NCI-H2107 (cell line): ENCODE measurements around the gene DACT2.
"Not testable (repeated sequence)": the region's sequence is repeated elsewhere in the genome, so short reads cannot be mapped to it uniquely, and the experiment has no call there.

Source experiments
- DNase-seq: peaks from one replicate; lab custom pipeline; 2025; lab: John Stamatoyannopoulos, UW

DACT2 gene

DNA sequence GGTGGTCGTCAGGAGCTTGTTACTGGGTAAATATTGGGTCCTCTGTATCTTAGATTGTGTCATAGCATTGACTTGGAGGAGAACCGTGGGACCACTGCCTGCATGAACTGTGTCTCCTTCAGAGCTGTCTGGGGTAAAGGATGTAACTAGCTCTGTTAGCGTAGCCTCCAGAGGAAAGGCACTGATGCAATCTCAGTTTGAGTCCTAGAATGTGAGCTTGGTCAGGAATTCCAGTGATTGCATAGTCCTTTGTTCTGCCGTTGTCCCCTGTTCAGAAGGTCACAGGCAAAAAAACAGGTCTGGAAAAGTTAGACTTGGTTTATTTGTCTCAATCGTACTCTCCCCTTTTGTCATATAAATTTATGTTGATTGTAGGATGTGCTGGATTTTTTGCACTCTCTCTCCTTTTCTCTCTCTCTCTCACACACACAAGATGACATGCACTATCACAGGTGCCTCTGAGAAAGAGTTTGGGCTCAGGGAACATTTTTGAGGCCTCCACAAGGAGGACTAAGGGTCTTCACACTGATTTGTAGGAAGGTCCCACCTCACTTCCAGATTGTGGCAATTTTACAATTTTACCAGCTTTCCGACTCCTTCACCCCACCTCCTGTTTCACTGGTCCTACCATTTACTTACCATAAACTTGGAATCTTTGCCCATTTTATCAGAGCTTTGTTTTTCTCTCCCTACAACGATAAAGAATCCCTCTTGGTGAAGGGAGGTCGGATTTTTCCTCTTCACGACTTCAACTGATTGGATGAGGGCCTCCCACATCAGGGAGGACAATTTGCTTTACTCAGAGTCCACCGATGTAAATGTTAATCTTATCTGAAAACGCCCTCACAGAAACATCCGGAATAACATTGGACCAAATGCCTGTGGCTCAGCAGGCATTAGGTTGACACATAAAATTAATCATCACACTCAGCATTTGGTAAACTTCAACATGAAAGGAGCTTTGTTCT, 7.0 kb upstream of the DACT2 start:
- DNase-seq = no peak

DNA sequence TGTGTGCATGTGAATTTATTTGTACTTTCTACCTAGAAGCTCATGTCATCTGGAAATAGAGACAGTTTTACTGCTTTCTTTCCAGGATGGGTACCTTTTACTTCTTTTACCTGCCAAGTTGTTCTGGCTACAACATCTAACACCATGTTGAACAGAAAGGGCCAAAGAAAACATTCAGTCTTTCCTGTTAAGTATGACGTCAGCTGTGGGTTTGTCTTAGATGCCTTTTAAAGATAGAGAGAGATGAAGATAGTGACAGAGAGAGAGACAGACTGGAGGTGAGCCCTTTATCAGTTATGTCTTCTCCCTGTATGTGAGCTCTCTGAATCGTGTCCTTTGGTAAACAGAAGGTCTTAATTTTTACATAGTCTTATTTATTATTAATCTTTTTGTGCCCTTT, 3.4 kb upstream of the DACT2 start:
- no peak for DNase-seq

DNA sequence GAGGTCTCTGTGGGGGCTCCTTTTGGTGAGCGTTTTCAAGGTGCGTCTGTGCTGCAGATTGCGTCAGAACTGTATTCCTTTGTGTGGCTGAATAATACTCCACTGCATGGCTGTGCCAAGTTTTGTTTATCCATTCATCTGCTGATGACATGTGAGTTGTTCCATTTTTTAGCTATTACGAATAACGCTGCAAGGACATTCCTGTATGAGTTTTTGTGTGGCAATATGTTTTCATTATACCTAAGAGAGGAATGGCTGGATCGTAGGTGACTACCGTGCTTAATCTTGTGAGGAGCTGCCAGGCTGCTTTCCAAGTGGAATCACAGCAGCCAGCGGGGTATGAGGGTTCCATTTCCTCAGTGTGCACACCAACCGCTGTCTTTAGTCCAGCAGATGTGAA, 1.1 kb upstream of the DACT2 start:
- no peak for DNase-seq

DNA sequence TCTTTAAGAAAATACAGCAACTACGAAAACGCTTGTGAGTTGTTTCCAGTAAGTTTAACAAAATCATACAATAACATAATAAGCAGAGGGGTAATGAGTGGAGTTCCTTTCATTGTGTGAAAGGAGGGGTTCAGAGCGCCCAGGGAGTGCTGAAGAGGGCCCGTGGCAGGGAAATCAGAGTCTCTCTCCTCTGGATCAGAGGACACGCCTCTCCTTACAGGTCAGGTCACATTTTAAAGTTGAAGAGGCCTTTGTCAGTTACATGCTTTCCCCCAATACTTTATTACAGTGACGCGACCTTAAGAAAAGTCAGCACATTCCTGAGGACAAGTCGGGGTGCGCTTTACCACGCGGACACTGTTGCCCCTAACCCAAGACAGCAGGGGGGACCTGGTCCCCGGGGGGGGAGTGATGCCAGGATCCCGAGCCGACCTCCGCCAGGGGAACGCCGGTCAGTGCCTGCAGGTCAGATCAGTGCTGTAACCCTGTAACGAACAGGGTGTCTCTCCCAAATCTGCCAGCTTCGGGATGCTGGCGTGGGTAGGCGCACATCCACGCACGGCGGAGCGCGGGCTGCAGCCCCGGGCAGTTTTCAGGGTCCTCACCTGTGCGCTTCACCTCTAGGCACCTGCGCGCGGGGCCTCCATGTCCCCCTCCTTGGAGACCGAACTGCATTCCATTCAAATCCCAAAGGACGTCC, 848 bp downstream of the DACT2 start:
- DNase-seq = no peak

DNA sequence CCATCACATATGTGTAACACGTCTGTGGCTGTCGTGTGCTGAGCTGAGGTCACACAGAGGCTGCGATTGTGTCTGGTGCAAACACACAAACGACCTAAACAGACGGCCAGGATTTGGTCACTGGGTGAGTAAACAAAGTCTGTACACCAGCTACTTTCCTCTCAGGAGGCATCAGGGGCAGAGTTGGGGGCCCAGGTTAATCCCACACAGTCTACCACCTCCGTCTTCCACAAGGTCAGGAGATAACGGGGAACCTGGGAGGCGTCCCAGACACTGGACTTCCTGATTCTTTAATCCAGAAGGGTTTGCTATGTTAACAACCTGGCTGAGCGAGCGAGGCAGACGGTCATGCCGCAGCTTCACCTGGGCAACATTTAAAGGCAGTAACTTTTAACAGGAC, 1.5 kb downstream of the DACT2 start:
- no peak for DNase-seq

DNA sequence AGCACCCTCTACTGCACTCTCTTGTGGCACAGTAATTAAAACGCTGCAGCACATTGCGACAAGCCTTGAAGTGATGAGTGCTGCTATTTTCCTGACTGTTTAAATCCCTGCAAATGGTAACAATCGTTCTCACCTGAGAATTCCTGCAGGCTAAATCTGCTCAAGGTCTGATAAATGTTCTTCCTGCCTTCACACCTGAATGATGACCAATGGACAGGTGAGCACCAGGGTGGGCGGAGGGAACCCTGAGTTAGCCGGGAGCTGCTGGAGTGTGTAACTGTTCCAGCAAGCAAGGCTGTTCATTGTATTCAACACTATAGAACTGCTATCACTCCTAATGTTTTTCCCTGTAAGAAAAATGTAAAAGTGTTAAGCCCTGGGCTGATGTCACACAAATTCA, 4.0 kb downstream of the DACT2 start:
- DNase-seq = no peak

DNA sequence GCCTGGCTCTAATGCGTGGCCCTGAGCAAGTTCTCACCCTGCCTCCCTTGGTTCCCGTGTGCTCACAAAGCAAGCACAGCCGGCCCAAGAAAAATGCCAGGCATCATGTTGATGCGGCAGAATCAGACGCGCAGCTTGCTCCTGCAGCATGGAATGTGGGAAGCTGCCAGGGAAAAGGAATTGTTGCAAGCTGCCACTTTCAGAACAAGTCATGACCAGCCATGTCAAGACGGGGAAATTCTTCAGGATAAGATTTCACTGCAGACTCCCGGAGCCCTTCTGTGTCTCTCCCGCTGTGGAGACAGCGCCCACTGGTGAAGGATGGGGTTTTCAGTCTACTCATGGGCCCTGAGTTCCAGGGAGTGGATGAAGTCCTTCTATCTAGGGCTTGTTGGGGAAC, 4.6 kb downstream of the DACT2 start:
- no peak for DNase-seq

DNA sequence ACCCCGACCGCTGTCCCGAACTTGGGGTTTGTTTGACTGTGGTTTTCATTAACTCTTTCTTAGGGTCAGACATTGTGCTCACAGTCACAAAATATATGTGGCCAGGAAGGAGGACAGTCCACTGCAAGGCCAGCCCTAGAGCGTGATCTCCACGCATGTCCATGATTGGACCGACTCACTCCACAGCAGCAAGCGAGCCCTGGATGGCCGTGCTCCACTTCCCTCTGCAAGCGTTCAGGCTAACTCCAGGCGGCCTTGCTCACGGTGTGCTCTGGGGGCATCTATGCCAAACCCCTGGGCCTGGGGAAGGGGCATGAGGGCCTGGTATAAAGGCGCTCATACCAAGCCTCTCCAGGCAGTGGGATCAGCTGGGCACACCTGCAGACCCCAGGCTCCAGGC, 5.6 kb downstream of the DACT2 start:
- no peak for DNase-seq

DNA sequence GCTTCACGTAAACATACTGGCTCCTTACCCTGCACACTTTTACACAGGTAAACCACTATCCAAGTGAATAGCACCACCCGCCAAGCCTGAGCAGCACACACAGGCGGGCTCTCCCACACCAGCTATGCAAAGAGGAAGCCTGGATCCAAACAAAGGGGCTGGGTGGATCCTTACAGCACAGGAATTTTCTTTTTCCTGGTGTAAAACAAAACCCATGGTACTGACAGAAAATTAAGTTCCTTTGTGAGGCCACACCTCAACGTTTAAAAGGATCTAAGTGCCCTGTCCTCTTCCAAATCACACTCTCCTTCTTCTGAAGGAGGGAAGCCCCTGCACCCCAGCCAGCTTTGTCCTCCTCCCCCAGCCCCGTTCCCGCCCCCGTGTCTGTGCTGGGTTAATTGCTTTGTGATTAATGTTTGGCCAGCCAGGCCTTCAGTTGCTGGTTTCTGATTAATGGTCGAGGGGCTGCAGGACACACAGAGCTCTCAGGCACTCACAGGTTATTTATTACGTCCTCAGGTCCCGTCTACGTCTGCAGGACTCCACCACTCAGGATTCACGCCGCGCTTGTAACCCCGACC, 6.1 kb downstream of the DACT2 start:
- no peak for DNase-seq

DNA sequence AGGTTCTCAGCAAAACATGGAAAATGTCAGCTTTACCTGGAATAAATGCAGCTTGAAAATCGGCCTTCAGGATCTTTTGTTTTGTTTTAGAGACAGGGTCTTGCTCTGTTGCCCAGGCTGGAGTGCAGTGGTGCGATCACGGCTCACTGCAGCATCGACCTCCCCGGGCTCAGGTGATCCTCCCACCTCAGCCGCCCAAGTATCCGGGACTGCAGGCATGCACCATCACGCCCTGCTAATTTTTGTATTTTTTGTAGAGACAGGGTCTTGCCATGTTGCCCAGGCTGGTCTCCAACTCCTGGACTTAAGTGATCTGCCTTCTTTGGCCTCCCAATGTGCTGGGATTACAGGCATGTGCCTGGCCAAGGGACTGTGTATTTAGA, 7.5 kb downstream of the DACT2 start:
- not testable (repeated sequence) for DNase-seq

DNA sequence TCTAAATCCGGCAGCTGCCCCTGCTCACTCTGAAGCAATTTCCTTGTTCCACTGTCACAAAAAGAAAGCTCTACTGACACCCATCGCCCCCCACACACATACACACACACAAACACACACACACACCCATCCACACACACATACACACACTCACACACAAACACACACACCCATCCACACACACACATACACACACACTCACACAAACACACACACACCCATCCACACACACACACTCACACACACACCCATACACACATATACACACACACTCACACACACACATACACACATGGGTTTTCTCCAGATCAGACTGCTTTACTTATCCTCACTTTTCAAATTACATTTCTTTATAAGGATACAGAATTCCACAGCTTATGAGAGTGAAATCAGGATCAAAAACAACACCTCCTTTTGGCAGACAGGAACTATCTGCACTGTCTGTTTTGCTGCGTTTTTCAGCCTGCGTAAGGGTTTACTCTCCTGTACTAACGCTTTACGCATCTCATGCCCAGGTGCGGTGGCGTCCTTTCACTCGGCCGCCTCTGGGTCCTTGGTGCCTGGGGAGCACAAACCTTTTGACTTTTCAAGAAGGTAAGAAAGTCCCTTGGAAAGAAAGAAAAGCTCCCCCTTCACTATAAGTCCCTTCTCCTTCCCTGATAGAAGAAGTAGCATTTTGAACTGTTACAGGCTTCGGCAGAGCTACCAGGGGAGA, 8.0 kb downstream of the DACT2 start:
- DNase-seq = no peak

DNA sequence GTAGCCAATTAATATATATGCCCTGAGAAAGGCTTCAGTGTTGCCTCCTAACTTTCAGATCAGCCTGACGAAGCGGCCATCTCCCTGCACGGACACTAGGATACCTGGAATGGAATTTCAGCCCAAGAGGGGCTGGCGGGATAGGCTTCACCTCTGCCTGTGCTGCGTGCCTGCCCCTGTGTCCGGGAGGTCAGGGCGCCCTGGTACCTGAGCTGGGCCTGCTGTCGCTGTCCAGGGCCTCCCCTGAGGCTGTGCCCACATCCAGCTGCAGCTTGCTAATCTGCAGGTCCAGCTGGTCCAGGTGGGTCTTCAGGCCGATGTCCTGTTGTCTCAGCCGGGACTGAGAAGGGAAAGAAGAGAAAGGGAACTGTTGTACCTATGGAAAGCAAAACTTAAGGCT, 8.6 kb downstream of the DACT2 start:
- DNase-seq = no peak

DNA sequence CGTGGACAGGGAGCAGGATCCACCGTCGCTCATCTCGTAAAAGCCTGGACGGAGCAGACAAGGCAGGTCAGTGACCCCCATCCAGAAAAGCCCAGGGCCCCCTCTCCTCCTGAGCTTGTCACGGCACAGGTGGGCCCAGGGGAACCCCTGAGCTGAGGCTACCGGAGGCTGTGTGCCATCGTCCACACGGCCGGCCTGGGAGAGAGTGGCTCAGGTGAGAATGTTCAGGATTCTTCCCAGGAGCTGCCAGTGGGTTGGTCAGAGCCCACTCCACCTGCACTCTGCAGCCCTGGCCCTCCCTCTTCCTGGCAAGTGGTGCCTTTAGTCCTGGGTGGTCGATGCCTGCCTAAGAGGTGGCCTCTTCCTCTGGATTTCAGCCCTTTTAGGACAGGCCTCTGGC, 9.2 kb downstream of the DACT2 start:
- no peak for DNase-seq

DNA sequence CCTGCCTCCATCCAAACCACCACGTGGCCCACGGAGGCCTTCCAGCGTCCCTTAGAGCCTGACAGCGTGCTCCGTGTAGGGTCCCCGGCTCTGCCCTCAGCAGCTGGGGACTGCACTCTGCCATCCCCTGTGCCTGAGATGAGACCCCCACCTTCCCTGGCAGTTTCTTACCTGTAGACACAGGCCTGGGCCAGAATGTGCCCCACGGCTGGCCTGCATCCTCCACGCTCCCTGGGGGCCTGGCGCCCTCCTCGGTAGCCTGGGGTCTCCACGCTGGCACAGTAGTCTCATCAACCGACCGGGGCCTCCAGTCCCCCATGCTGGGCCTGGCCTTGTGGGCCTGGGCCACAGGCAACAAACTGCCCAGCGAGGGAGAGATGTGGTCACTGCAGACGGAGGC, 9.6 kb downstream of the DACT2 start:
- no peak for DNase-seq

DNA sequence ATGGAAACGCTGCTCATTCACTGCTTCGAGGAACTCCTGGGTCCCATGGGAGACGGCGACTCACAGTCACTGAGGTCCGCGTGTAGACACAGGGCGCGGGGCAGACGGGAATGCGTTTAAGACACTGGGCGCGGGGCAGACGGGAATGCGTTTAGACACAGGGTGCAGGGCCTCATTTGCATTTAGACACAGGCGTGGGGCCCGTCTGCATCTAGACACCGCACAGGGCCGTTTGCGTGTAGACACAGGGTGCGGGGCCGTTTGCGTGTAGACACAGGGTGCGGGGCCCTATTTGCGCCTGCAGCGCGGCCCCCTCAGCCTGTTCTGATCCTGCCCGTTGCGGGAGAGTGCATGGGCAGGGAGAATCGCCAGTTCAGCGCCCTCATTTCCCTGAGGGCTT, 10.4 kb downstream of the DACT2 start:
- DNase-seq = no peak

DNA sequence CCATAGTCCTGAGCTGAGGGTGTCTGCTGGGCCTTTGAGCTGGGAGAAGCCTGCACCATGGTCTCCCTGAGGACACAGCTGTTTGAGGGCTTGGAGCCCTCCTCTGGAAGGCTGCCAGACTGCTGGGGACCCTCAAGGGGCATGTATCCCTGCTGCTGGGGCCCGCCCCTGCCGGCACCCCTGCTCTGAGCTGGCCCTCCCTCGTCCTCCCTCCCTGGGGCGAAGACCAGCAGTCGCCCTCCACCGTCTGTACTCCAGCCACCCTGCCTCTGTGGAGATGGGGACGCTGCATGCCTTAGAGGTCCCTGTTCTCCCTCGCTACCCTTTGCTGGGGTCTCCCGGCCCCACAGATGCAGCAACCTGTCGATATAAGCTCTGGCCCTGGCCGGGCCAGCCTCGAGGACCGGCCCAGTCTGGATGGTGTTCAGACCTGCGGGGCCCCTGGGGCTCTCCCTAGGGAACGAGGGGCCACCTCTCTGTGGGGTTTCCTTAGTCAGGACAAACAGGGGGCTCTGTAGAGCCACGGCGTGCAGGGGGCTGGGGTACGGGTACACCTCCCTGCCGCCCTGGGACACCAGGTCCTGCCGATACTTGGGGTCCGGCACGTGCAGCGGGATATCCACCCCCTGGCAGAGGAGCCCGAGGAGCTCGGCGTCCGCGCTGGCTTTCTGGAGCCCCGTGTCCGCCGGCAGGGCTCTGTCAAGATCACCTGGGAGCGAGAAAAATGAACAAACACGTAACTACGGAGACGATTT, 11.0 kb downstream of the DACT2 start:
- no peak for DNase-seq

DNA sequence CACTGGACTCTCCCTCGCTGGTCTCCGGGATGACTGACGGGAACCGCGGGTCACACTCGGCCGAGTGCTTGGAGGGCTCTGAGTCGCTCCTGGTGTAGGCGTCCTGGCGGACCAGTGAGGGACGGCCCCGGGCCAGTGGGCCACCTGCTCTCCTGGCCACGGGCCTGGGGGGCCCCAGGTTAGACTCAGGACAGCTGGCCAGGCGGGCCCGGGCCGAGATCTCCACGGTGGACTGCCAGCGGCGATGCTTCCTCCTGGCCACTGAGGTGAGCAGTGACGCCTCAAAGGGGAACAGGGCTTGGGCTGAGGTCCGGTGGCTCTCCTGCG, 11.9 kb downstream of the DACT2 start:
- DNase-seq = no peak

DNA sequence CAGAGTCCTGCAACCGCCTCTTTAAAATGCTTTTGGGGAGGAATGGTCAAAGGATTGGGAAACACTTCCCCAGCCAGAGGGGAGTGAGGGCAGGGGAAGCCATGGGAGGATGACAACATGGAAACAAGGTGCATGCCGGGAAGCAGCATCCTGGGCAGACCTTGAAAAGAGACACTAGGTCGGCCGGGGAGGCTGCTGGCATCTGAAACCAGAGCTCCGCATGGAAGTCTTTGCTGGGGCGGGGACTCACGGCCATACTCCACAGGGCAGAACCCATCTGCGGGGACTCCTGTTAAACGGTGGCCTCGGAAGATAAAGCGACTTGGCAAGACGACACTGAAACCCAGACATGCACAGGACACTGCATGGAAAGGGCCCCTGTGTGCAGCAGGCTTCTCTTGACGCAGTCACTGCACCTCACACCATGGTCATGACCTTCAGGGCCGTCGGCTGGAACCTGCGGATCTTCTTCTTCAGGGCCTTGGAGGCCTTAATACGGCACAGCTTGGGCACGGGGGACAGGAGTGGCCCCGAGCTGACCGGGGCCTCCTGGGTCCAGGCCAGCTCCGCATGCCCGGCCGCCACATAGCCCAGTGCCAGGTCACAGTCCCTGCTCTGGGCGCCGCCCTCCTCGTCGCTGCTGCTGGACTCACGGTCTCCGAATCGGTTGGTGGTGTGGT, 12.4 kb downstream of the DACT2 start:
- DNase-seq = no peak

DNA sequence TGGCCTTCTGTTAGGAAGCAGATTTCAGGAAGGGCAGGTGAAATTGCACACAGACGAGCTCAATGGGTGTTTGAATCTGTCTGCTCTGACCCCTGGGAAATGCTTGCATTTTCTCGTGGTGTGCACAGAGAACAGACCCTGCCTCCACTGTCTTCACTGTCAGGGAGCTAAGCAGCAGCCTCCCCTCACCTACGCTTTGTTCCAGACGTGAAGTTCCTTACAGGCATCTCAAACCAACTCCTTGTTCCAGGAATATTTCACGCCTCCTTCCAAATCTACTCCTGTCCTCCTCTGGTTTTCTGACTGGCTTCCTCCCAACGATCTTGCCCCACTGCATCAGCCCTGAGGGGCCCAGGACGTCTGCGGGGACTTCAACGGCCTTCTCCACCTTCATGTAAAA, 13.7 kb downstream of the DACT2 start:
- no peak for DNase-seq

DNA sequence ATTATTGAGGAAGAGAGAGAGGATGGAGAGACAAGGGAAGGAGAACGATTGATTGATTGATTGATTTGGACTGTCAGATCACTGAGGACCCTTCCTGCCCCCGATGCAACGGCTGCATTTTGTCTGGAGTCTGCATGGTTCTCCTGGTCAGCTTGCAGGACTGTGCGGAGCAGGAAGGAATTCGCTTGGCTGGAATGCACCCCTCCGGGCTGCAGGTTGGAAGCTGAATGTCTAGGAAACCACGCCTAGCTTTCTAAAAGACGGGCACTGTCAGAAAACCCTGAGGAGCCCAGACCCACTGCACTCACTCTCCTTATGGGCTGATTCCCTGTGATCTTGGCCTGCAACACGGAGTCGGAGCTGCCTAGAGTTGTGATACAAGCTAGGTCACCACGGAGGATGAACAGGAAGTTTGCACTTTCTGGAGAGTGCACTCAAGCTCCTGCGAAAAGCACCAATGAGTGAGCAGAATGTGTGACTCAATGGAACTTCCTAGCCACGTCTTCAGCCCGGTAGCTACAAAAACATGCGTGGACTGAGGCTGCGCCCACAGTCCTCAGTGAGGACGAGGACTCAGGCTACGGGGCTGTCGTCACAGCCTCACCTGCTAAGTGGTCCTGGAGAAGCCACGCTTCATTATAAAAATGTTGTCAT, 14.4 kb downstream of the DACT2 start:
- DNase-seq = no peak

DNA sequence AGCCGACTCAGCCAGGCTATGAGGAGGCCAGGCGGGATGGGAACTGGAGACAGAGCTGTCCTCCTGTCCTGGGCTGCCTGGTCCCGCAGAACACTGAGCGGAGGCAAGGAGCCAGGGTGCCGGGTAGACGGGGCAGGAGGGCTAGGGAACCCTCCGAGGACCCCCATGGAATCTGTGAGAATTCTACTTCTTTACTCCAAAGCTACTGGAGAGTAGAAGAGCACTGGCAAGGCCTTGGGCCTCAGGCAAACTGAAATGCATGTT, 14.9 kb downstream of the DACT2 start:
- no peak for DNase-seq
